ENCODE measurements around the gene TRAF3IP3.

DNA sequence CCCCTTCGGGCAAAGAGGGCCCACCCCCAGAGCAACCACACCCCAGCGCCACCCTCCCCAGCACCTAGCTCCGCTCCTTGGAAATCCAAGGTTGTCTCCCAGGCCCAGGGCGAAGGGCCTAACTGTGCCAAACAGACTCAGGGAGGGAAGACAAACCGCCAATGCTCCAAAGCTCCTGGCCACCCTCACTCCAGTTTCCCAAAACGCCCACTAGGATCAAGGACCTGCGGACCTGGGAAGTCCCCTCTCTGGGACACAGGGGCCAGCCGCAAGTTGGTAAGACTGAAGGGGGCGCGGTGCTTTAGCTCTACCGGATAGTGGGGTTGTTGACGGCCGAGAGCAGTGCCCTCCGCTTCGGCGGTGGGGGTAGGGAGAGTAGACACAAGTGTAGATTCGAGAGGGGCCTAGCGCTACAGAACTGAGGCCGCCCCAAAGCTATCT lies 49.5 kb downstream of the TRAF3IP3 start:
- TF ChIP-seq EZH2 (IDR thresholded peaks at IDR 0.05; ENCODE audit: borderline replicate concordance, insufficient read depth, low read length, poor library complexity, severe bottlenecking) (no peak), POLR2AphosphoS5 (IDR thresholded peaks at IDR 0.05) (no peak)
- TF ChIP-seq, protein P1, sequence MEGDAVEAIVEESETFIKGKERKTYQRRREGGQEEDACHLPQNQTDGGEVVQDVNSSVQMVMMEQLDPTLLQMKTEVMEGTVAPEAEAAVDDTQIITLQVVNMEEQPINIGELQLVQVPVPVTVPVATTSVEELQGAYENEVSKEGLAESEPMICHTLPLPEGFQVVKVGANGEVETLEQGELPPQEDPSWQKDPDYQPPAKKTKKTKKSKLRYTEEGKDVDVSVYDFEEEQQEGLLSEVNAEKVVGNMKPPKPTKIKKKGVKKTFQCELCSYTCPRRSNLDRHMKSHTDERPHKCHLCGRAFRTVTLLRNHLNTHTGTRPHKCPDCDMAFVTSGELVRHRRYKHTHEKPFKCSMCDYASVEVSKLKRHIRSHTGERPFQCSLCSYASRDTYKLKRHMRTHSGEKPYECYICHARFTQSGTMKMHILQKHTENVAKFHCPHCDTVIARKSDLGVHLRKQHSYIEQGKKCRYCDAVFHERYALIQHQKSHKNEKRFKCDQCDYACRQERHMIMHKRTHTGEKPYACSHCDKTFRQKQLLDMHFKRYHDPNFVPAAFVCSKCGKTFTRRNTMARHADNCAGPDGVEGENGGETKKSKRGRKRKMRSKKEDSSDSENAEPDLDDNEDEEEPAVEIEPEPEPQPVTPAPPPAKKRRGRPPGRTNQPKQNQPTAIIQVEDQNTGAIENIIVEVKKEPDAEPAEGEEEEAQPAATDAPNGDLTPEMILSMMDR (IDR thresholded peaks at IDR 0.05; ENCODE audit: poor library complexity, severe bottlenecking) = no peak

Data from neural cell (in vitro differentiated cells).